RWPE2 (cell line): ENCODE results near the gene OBSCN.

Source experiments
- ATAC-seq: fragments of 200-7000 bp; cut with Tn5 transposase; 3 replicates; pipeline ENCODE4 v1.9.1; 2021; ENCODE audit warnings: low read depth
- DNase-seq: peaks from one replicate; pipeline ENCODE4 v3.0.0-alpha.2; 2020; ENCODE audit warnings: low spot score
- H3K27ac ChIP-seq: fragments of 450-650 bp; 2 replicates; pipeline ENCODE4 v1.5.1; 2017; ENCODE audit warnings: mild to moderate bottlenecking; ENCODE audit not compliant: poor library complexity, severe bottlenecking
- H3K27me3 ChIP-seq: fragments of 250-450 bp; sonication (Bioruptor Pico); 2 replicates; pipeline ENCODE4 v1.5.1; 2021; ENCODE audit warnings: mild to moderate bottlenecking, moderate library complexity; ENCODE audit not compliant: insufficient read depth, poor library complexity, severe bottlenecking
- H3K36me3 ChIP-seq: fragments of 250-450 bp; sonication (Bioruptor Pico); 2 replicates; pipeline ENCODE4 v1.5.1; 2020; ENCODE audit warnings: low read depth, mild to moderate bottlenecking, moderate library complexity
- H3K4me1 ChIP-seq: fragments of 250-450 bp; sonication (Bioruptor Pico); 2 replicates; pipeline ENCODE4 v1.5.1; 2021; ENCODE audit warnings: mild to moderate bottlenecking, moderate library complexity; ENCODE audit not compliant: insufficient read depth, poor library complexity, severe bottlenecking
- H3K4me3 ChIP-seq: fragments of 250-450 bp; sonication (Bioruptor Pico); 2 replicates; pipeline ENCODE4 v1.5.1; 2021; ENCODE audit warnings: mild to moderate bottlenecking, moderate library complexity; ENCODE audit not compliant: severe bottlenecking
- H3K9me3 ChIP-seq: fragments of 250-450 bp; sonication (Bioruptor Pico); 2 replicates; pipeline ENCODE4 v1.5.1; 2021; ENCODE audit warnings: mild to moderate bottlenecking, moderate library complexity; ENCODE audit not compliant: severe bottlenecking
- TF ChIP-seq, protein P1 (sequence below): fragments of 450-650 bp; IDR thresholded peaks from one replicate; pipeline ENCODE4 v1.5.1; 2017; ENCODE audit warnings: mild to moderate bottlenecking, moderate library complexity; ENCODE audit not compliant: poor library complexity, severe bottlenecking

Gene OBSCN

DNA sequence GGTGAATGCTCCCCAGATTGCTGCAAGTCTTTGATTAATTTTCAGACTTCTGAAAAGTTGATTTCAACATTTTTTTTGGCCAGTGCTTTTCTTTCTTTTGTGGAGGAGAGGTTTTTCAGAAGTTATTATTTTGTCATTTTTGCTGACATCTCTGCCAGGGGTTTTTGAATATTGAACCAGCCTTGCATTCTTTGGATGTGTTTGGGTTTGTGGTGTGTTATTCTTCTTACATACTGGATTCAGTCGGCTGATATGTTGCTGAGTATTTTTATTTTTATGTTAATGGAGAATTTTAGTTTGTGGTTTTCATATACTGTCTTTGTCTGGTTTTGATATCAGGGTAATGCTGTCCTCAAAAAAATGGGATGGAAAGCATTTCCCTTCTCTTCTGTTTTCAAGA is 25.3 kb downstream of the OBSCN start:
- H3K27me3 ChIP-seq, result no peaks in the 10 kb centered on the region
- ATAC-seq (no peak), DNase-seq (no peak)
- peaks cover 5% of the 10 kb centered on the region for H3K36me3 ChIP-seq
- TF ChIP-seq, protein P1, sequence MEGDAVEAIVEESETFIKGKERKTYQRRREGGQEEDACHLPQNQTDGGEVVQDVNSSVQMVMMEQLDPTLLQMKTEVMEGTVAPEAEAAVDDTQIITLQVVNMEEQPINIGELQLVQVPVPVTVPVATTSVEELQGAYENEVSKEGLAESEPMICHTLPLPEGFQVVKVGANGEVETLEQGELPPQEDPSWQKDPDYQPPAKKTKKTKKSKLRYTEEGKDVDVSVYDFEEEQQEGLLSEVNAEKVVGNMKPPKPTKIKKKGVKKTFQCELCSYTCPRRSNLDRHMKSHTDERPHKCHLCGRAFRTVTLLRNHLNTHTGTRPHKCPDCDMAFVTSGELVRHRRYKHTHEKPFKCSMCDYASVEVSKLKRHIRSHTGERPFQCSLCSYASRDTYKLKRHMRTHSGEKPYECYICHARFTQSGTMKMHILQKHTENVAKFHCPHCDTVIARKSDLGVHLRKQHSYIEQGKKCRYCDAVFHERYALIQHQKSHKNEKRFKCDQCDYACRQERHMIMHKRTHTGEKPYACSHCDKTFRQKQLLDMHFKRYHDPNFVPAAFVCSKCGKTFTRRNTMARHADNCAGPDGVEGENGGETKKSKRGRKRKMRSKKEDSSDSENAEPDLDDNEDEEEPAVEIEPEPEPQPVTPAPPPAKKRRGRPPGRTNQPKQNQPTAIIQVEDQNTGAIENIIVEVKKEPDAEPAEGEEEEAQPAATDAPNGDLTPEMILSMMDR, result no peak
- no peaks in the 10 kb centered on the region for H3K9me3 ChIP-seq
- no peak overlapping the region for H3K27ac ChIP-seq
- H3K4me3 ChIP-seq, result no peak overlapping the region
- H3K4me1 ChIP-seq, result peaks cover 10% of the 10 kb centered on the region

DNA sequence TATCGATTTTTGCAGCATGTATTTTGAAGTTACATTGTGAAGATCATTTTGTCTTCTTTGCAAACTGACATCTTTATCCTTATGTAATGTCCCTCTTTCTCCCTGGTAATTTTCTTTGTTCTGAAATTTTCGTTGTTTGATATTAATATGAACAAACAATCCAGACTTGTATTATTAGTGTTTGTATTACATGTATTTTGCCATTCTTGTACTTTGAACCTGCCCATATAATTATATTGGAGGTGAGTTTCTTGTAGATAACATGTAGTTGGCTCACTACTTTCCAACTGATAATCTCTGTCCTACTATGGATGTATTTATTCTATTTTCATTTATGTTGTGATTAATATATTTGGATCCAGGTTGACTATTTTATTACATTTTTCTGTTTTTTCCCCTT is 27.1 kb downstream of the OBSCN start:
- Histone ChIP-seq H3K4me1 (no peaks in the 10 kb centered on the region), H3K4me3 (no peak overlapping the region), H3K27me3 (no peaks in the 10 kb centered on the region), H3K9me3 (no peaks in the 10 kb centered on the region), H3K36me3 (peaks cover 4% of the 10 kb centered on the region), H3K27ac (no peak overlapping the region)
- no peak for ATAC-seq
- DNase-seq, result no peak
- TF ChIP-seq, protein P1, result no peak

DNA sequence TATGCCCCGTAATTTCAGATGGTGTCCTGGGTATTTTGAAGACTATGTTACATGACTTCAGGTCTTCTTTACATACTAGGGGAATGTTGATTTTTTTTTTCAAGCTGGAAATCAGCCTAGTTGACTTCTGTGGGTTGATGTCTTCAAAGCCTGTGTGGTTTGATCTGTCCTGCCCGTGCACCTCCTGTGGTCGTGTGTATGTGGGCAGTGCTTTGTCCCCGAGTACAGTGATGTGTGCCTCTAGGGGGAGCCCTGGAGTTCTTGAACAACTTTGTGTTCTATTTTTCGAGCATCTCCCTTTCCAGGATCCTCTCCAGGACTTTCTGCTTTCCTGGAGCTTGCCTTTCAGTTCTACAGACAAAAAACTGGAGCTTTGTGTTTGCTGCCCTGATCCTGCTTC is 28.9 kb downstream of the OBSCN start:
- ATAC-seq (no peak), DNase-seq (no peak)
- no peaks in the 10 kb centered on the region for H3K9me3 ChIP-seq
- TF ChIP-seq, protein P1, result peak; percentile 22
- no peak overlapping the region for H3K27ac ChIP-seq
- no peaks in the 10 kb centered on the region for H3K4me1 ChIP-seq
- H3K27me3 ChIP-seq, result no peaks in the 10 kb centered on the region
- no peak overlapping the region for H3K4me3 ChIP-seq
- no peaks in the 10 kb centered on the region; the same call in 1 of the 2 replicates for H3K36me3 ChIP-seq

DNA sequence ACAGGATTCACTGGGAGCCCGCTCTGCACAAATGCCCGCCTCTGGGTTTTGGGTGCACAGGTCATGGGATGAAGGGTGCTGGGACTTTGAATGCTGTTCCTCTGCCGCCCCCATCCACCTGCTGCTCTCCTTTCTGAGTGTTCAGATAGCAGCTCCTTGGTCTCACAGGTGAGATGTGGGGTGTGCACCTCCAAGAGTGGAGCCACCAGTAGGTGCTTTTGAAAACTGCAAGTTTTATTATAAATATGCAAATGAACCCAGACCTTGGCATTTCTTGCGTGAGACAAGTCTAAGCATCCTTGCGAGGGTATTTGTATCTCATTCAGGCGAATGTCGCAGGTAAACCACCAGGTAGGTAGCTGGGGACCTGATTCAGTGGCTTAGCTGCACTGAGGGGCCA is 30.2 kb downstream of the OBSCN start:
- Histone ChIP-seq H3K4me3 (no peak overlapping the region), H3K4me1 (no peaks in the 10 kb centered on the region), H3K27ac (no peak overlapping the region), H3K9me3 (no peaks in the 10 kb centered on the region), H3K27me3 (no peaks in the 10 kb centered on the region), H3K36me3 (no peaks in the 10 kb centered on the region; the same call in 1 of the 2 replicates)
- ATAC-seq, result no peak
- TF ChIP-seq, protein P1, result no peak
- DNase-seq, result no peak

DNA sequence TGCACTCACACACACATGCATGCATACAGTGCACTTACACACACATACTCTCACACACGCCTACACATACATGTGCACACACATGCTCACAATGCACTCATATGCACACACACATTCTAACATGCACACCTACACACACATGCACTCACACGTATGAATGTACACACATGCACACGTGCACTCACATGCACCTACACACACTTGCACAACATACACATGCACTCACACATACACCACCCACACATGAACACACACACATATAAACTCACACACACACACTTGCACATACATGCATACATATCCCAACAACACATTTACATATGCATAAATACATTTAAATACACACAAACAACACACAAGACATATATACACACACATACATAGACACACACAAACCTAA is 30.6 kb downstream of the OBSCN start:
- Histone ChIP-seq H3K27me3 (no peaks in the 10 kb centered on the region), H3K4me3 (no peak overlapping the region), H3K36me3 (no peaks in the 10 kb centered on the region; the same call in 1 of the 2 replicates), H3K4me1 (no peaks in the 10 kb centered on the region), H3K9me3 (no peaks in the 10 kb centered on the region), H3K27ac (no peak overlapping the region)
- DNase-seq (no peak), ATAC-seq (no peak)
- TF ChIP-seq, protein P1, result no peak
